ENCODE results near the gene GPC6.

GRCh38 chr13:93925990-93926389 is 699.4 kb downstream of the GPC6 start:
- TF ChIP-seq CTCF (IDR thresholded peaks at IDR 0.05): no peak
- no peak for TF ChIP-seq EP300 (IDR thresholded peaks at IDR 0.05)

Data from suprapubic skin (tissue), 3 donors.